B cell (primary cell): Measurements from ENCODE around the gene CBX8. TPM values are rescaled to one million over a fixed set of nuclear protein-coding genes. Genes with fewer than 3 reads are reported as not detected.

Source experiments
- ATAC-seq: fragments of 200-7000 bp; cut with Tn5 transposase; one replicate; pipeline ENCODE4 v1.10.0; 2021; ENCODE audit warnings: low read depth, mild to moderate bottlenecking, moderate number of reproducible peaks, moderate library complexity
- CTCF ChIA-PET: fragments of 350-600 bp; sonication (Branson Sonifier 250); formaldehyde crosslinking; loops from one replicate; lab custom pipeline; 2021; ENCODE audit warnings: antibody characterized with exemption, inconsistent platforms; lab: Charles Lee
- POLR2A ChIA-PET: fragments of 350-600 bp; sonication (Branson Sonifier 250); formaldehyde crosslinking; loops from one replicate; lab custom pipeline; 2021; ENCODE audit warnings: antibody characterized with exemption; lab: Charles Lee
- DNase-seq: peaks from one replicate; pipeline ENCODE4 v3.0.0; 2013
- H2AFZ ChIP-seq: 2 replicates; pipeline ENCODE4 v1.6.1; 2012; ENCODE audit warnings: mild to moderate bottlenecking, low read depth, low read length; ENCODE audit not compliant: insufficient read depth, poor library complexity, severe bottlenecking
- H3K27ac ChIP-seq, 2 donors: 1 replicate in 1 of 2; 2 replicates in 1 of 2; pipeline ENCODE4 v1.5.1; 2012 to 2013; ENCODE audit warnings: low read length in 2 of 2, mild to moderate bottlenecking in 2 of 2, moderate library complexity in 1 of 2
- H3K27me3 ChIP-seq, 4 experiments: fragments of 200-600 bp in 1 of 4; sonication (generic) in 1 of 4; replicated peaks in 1 of 4; 1 replicate in 2 of 4; 2 replicates in 2 of 4; pipeline versions ENCODE4 v1.6.1 to v1.7.0; 2013 to 2016; ENCODE audit warnings: low read length in 3 of 4, mild to moderate bottlenecking in 2 of 4, mixed read lengths in 1 of 4, moderate library complexity in 1 of 4; ENCODE audit not compliant: insufficient read depth in 4 of 4, control insufficient read depth in 3 of 4; ENCODE audit errors: control extremely low read depth in 1 of 4
- H3K36me3 ChIP-seq, 2 experiments: replicated peaks in 1 of 2; 1 replicate in 1 of 2; 2 replicates in 1 of 2; pipeline versions ENCODE4 v1.6.1 to v1.7.1; 2013; ENCODE audit warnings: low read length in 1 of 2; ENCODE audit not compliant: insufficient read depth in 2 of 2, control insufficient read depth in 1 of 2; ENCODE audit errors: control extremely low read depth in 1 of 2, extremely low read depth in 1 of 2
- H3K4me1 ChIP-seq, 2 donors: fragments of 200-600 bp in 1 of 2; sonication (generic) in 1 of 2; 1 replicate in 1 of 2; 2 replicates in 1 of 2; pipeline versions ENCODE4 v1.5.1 to v1.6.1; 2013 to 2017; ENCODE audit warnings: low read length in 2 of 2; ENCODE audit not compliant: control insufficient read depth in 2 of 2, insufficient read depth in 2 of 2
- H3K4me2 ChIP-seq: replicated peaks from 2 replicates; pipeline ENCODE3; 2012; ENCODE audit warnings: mild to moderate bottlenecking, low read depth, low read length; ENCODE audit not compliant: poor library complexity, severe bottlenecking
- H3K4me3 ChIP-seq, 5 experiments: fragments of 200-600 bp in 1 of 5; sonication (generic) in 1 of 5; 1 replicate in 3 of 5; 2 replicates in 2 of 5; pipeline versions ENCODE4 v1.5.1 to v1.7.0; 2011 to 2016; ENCODE audit warnings: low read length in 4 of 5, mild to moderate bottlenecking in 4 of 5, low read depth in 2 of 5, control low read depth in 1 of 5, moderate library complexity in 1 of 5; ENCODE audit not compliant: insufficient read depth in 1 of 5; ENCODE audit errors: control extremely low read depth in 1 of 5, extremely low read depth in 1 of 5
- H3K79me2 ChIP-seq: fragments of 200-600 bp; sonication (generic); one replicate; pipeline ENCODE4 v1.6.0; 2016; ENCODE audit warnings: low read length; ENCODE audit not compliant: control insufficient read depth, insufficient read depth
- H3K9ac ChIP-seq: fragments of 200-600 bp; sonication (generic); 2 replicates; pipeline ENCODE4 v1.6.1; 2017; ENCODE audit warnings: mild to moderate bottlenecking, low read length, moderate library complexity
- H3K9me3 ChIP-seq, 3 donors: one replicate each; pipeline versions ENCODE4 v1.6.1 to v1.7.1; 2013; ENCODE audit warnings: low read length in 2 of 3; ENCODE audit not compliant: control insufficient read depth in 2 of 3, insufficient read depth in 1 of 3; ENCODE audit errors: control extremely low read depth in 1 of 3
- H4K20me1 ChIP-seq: 2 replicates; pipeline ENCODE4 v1.6.0; 2012; ENCODE audit warnings: mild to moderate bottlenecking, low read length; ENCODE audit not compliant: insufficient read depth, control insufficient read depth, poor library complexity, severe bottlenecking
- H3K27ac Mint-ChIP-seq: one replicate; pipeline ENCODE4 v1.8.0; 2021; ENCODE audit warnings: mixed read lengths
- H3K27me3 Mint-ChIP-seq: one replicate; pipeline ENCODE4 v1.8.0; 2021; ENCODE audit warnings: mixed read lengths
- H3K4me1 Mint-ChIP-seq: one replicate; pipeline ENCODE4 v1.8.0; 2021; ENCODE audit warnings: mixed read lengths
- H3K4me3 Mint-ChIP-seq: one replicate; pipeline ENCODE4 v1.8.0; 2021; ENCODE audit warnings: mixed read lengths
- H3K9me3 Mint-ChIP-seq: one replicate; pipeline ENCODE4 v1.8.0; 2022; ENCODE audit warnings: mixed read lengths; ENCODE audit not compliant: insufficient read depth
- CTCF ChIP-seq: fragments of 200-600 bp; IDR thresholded peaks from one replicate; pipeline ENCODE4 v1.8.0; 2022; ENCODE audit warnings: antibody characterized with exemption, mild to moderate bottlenecking
- EZH2 ChIP-seq: IDR thresholded peaks from 2 replicates; pipeline ENCODE4 v1.6.1; 2012; ENCODE audit warnings: borderline replicate concordance, low read depth, mild to moderate bottlenecking, moderate library complexity, low read length; ENCODE audit not compliant: insufficient read depth, poor library complexity, severe bottlenecking
- WGBS: methylation state at CpG from one replicate; pipeline ENCODE4 v1.1.5; 2013; ENCODE audit warnings: missing lambda C conversion rate; ENCODE audit not compliant: insufficient coverage; 5-methylcytosine and 5-hydroxymethylcytosine counted together
- intact Hi-C: fragments of 100-400 bp; cut with micrococcal nuclease; formaldehyde crosslinking; loops from one replicate; pipeline ENCODE4 v1.10.0; 2022
- polyA plus RNA-seq: library from polyadenylated mRNA; depleted of rRNA; stranded (reverse); fragments of >200 nt; gene quantifications from 2 replicates; pipeline ENCODE4 v1.2.3, GENCODE V29; 2012
- total RNA-seq, 2 donors: library from RNA; stranded (reverse); fragments of 120-200 nt in 1 of 2; gene quantifications; 1 replicate in 1 of 2; 2 replicates in 1 of 2; pipeline versions ENCODE4 v1.2.3 to v1.2.4, GENCODE V29; 2013 to 2022

The CBX8 gene
- total and polyA plus RNA-seq, 2 donors (not counting 1 experiment from before 2014, with no cell fraction given), result 0.31 to 6.8 TPM

DNA sequence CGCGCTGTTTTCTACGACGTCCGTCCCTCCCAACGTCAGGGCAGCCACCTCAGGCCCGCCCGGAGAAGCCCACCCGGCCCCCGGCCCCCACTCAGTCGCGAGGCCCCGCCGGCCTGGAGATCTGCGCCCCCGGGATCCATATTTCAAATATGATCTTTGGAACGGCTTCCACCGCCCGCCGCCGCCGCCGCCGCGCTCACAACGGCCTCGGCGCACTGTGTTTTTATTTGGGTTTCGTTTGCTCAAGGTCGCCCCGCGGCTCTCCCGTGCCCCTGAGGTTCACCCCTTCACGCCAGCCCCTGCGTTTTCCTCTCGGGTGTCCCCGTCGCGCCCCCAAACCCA lies 46.6 kb upstream of the CBX8 start:
- Mint-ChIP-seq H3K9me3 (no peaks in the 10 kb centered on the region), H3K27me3 (peaks cover 31% of the 10 kb centered on the region), H3K4me1 (peaks cover 37% of the 10 kb centered on the region), H3K27ac (peak overlapping the region; percentile 61), H3K4me3 (peak overlapping the region; percentile 88)
- Histone ChIP-seq H3K4me1 (peaks cover 58 to 61% of the 10 kb centered on the region in 2 donors), H3K4me3 (peak overlapping the region in 4 of 5 experiments; percentile 28 to 43 (median 32)), H3K9ac (peak overlapping the region; percentile 56), H4K20me1 (peaks cover 41% of the 10 kb centered on the region), H3K36me3 (no peaks in the 10 kb centered on the region), H3K27me3 (peaks cover 0 to 82% (median 42%) of the 10 kb centered on the region in 4 experiments), H2AFZ (peak overlapping the region; percentile 43), H3K27ac (no peak overlapping the region), H3K9me3 (peaks cover 0 to 37% (median 0%) of the 10 kb centered on the region in 3 donors), H3K4me2 (peak overlapping the region; percentile 89), H3K79me2 (no peaks in the 10 kb centered on the region)
- ChIA-PET POLR2A (interaction anchor here (1.1 kb wide), 1 partner anchor 36 kb away, joined by 3 read pairs; no protein-coding TSS in a partner anchor), CTCF (interaction anchor here (0.8 to 4.0 kb wide), 7 partner anchors 10 to 151 kb away, joined by 3 to 19 read pairs (median 4); partner anchors contain the start of gene CBX8)
- peak; percentile 70 for DNase-seq
- no peak for ATAC-seq
- 3% methylated on average over 39 of the region's 39 CpGs for WGBS
- TF ChIP-seq CTCF, result no peak
- peak; percentile 7 for TF ChIP-seq EZH2
- intact Hi-C loops, result loop anchor here (5.0 kb wide), 1 partner anchor 89 kb away; no protein-coding TSS in a partner anchor
